Ascending aorta (tissue), 2 donors: ENCODE results near the gene SLC4A3. TPM values are rescaled to one million over a fixed set of nuclear protein-coding genes. Genes with fewer than 3 reads are reported as not detected.

ENCODE experiments used
- DNase-seq, 2 donors: peaks; one replicate each; pipeline ENCODE4 v3.0.0-alpha.2; 2019; ENCODE audit warnings: low spot score in 2 of 2
- H3K27ac ChIP-seq, 2 donors: fragments of 200-600 bp; sonication (generic); one replicate each; pipeline ENCODE4 v1.5.1; 2016 to 2017; ENCODE audit warnings: mild to moderate bottlenecking in 1 of 2
- H3K27me3 ChIP-seq: fragments of 200-600 bp; sonication (generic); one replicate; pipeline ENCODE4 v1.5.1; 2017
- H3K36me3 ChIP-seq, 2 donors: fragments of 200-600 bp; sonication (generic); one replicate each; pipeline ENCODE4 v1.5.1; 2016
- H3K4me1 ChIP-seq, 2 donors: fragments of 200-600 bp; sonication (generic); one replicate each; pipeline ENCODE4 v1.5.1; 2016 to 2017; ENCODE audit warnings: mild to moderate bottlenecking in 1 of 2
- H3K4me3 ChIP-seq, 2 donors: fragments of 200-600 bp; sonication (generic); one replicate each; pipeline ENCODE4 v1.5.1; 2016 to 2017; ENCODE audit warnings: mild to moderate bottlenecking in 1 of 2
- H3K9me3 ChIP-seq, 2 donors: fragments of 200-600 bp; sonication (generic); one replicate each; pipeline ENCODE4 v1.5.1; 2016
- intact Hi-C: fragments of 100-400 bp; cut with DNase I; formaldehyde crosslinking; loops from one replicate; pipeline ENCODE4 v1.15.1; 2023
- total RNA-seq: library from RNA; depleted of rRNA; stranded (reverse); fragments of >200 nt; gene quantifications from one replicate; pipeline ENCODE4 v1.1.0, GENCODE V29; 2016
- TF ChIP-seq, protein P1 (sequence below), 3 experiments: fragments of 200-600 bp in 2 of 3; fragments of 450-650 bp in 1 of 3; sonication (generic) in 2 of 3; IDR thresholded peaks; one replicate each; pipeline ENCODE4 v1.5.1; 2016 to 2019; ENCODE audit warnings: antibody characterized with exemption in 3 of 3, mild to moderate bottlenecking in 1 of 3, moderate library complexity in 1 of 3

Gene SLC4A3, protein sequence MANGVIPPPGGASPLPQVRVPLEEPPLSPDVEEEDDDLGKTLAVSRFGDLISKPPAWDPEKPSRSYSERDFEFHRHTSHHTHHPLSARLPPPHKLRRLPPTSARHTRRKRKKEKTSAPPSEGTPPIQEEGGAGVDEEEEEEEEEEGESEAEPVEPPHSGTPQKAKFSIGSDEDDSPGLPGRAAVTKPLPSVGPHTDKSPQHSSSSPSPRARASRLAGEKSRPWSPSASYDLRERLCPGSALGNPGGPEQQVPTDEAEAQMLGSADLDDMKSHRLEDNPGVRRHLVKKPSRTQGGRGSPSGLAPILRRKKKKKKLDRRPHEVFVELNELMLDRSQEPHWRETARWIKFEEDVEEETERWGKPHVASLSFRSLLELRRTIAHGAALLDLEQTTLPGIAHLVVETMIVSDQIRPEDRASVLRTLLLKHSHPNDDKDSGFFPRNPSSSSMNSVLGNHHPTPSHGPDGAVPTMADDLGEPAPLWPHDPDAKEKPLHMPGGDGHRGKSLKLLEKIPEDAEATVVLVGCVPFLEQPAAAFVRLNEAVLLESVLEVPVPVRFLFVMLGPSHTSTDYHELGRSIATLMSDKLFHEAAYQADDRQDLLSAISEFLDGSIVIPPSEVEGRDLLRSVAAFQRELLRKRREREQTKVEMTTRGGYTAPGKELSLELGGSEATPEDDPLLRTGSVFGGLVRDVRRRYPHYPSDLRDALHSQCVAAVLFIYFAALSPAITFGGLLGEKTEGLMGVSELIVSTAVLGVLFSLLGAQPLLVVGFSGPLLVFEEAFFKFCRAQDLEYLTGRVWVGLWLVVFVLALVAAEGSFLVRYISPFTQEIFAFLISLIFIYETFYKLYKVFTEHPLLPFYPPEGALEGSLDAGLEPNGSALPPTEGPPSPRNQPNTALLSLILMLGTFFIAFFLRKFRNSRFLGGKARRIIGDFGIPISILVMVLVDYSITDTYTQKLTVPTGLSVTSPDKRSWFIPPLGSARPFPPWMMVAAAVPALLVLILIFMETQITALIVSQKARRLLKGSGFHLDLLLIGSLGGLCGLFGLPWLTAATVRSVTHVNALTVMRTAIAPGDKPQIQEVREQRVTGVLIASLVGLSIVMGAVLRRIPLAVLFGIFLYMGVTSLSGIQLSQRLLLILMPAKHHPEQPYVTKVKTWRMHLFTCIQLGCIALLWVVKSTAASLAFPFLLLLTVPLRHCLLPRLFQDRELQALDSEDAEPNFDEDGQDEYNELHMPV
- 1.8 TPM for total RNA-seq

DNA sequence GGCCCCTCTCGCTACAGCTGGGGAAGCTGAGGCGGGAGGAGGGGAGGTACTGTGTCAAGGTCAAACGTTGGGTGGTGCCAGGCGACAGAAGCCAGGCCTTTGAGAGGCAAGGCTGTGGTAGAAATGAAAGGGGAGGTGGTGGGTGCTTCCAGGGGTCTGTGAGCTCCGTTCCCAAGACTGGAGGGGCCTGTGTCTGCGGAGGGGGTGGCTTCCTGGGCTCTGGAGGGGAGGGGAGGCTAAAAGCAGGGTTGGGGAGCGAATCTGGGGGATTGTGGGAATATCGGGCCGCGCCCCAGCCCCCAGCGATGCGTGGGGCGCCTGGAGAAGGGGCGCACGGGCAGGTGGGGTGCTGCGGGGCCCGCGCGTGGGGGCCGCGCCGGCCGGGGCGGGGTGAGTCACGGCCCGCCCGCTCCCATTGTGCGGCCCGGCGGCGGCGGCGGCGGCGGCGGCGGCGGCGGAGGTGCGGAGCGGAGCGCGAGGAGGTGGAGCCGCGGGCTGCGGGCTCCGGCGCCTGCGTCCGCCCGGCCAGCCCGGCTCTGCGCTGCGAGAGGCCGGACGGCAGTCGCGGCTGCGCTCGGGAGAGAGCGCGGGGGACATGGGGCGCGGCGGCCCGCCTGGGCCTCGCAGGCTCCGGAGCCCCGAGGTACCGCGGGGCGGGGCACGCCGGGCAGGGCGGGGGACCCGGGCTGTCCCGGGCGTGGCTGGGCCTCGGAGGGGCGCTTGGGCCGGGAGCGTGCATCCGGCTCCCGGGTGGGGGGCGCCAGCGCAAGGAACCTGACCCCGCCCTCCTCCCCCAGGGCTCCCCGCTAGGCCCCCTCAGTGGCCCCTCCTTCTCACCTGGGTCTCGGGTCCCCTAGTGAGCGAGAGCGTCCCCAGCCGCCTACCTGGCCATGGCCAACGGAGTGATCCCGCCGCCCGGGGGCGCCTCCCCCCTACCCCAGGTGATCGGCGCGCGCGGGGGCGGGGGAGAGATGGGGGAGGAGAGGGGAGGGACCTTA is at the start of gene SLC4A3:
SLC4A3 (plus strand) TSS at position 528 of the 998 bp plus-strand sequence; CDS start at position 891, 363 bp downstream.
- Histone ChIP-seq H3K4me1 (peaks cover 0 to 3% of the 10 kb centered on the region in 2 donors), H3K9me3 (no peaks in the 10 kb centered on the region), H3K27ac (no peak within 1 kb of the TSS), H3K27me3 (no peaks in the 10 kb centered on the region), H3K4me3 (peak within 1 kb of the TSS; percentile 64 to 67), H3K36me3 (no peaks in the 10 kb centered on the region)
- intact Hi-C loops = no loop called here
- TF ChIP-seq, protein P1, sequence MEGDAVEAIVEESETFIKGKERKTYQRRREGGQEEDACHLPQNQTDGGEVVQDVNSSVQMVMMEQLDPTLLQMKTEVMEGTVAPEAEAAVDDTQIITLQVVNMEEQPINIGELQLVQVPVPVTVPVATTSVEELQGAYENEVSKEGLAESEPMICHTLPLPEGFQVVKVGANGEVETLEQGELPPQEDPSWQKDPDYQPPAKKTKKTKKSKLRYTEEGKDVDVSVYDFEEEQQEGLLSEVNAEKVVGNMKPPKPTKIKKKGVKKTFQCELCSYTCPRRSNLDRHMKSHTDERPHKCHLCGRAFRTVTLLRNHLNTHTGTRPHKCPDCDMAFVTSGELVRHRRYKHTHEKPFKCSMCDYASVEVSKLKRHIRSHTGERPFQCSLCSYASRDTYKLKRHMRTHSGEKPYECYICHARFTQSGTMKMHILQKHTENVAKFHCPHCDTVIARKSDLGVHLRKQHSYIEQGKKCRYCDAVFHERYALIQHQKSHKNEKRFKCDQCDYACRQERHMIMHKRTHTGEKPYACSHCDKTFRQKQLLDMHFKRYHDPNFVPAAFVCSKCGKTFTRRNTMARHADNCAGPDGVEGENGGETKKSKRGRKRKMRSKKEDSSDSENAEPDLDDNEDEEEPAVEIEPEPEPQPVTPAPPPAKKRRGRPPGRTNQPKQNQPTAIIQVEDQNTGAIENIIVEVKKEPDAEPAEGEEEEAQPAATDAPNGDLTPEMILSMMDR (IDR thresholded peaks at IDR 0.05) = no peak
- DNase-seq = peak in 1 of 2 donors; percentile 61

DNA sequence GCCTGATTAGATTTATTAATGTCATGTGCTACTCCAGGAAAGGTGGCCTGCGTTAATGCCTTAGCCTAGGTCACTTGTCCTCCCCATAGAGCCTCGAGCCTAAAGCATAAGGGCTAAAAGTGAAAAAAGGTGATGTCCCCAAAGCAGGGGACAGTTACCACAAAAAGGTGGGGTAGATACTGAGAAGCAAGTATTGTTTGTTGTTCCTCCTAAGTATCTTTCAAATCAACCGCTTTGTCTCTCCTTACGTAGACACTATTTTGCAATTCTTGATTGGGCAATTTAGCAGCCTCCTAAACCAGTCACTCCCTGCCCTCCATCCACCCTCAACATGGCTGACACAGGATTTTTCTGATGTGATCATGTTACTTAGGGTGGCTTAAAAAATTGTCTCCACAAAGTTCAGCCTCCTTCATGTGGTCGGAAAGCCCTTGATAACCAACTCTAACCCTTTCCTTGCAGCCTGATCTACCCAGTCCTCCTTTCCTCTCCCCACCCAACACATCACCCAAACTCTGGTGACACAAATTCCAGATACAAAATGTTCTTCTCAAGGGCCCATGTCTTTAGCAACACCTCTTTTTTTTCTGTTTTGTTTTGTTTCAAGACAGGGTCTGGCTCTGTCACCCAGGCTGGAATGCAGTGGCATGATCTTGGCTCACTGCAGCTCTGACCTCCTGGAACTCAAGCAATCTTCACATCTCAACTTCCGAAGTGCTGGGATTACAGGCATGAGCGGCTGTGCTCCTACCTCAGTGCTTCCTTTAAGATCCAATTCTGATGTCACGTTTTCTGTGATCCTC is 48.4 kb upstream of the SLC4A3 start:
- intact Hi-C loops = no loop called here
- no peak for DNase-seq
- Histone ChIP-seq H3K9me3 (no peaks in the 10 kb centered on the region), H3K36me3 (no peaks in the 10 kb centered on the region), H3K4me1 (no peaks in the 10 kb centered on the region), H3K27me3 (no peaks in the 10 kb centered on the region), H3K4me3 (no peak overlapping the region), H3K27ac (no peak overlapping the region)
- TF ChIP-seq, protein P1 (IDR thresholded peaks at IDR 0.05) = no peak

DNA sequence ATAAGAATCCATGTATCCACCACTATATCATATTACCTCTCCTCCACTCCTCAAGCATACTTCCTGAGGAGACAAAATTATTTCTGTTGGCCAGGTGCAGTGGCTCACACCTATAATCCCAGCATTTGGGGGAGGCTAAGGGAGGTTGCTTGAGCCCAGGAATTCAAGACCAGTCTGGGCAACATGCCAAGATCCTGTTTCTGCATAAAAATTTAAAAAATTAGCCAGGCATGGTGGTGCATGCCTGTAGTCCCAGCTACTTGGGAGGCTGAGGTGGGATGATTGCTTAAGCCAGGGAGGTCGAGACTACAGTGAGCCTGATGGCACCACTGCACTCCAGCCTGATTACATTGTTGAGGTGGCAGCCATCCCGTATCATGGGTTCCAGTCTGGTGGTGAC is 46.1 kb upstream of the SLC4A3 start:
- Histone ChIP-seq H3K27me3 (no peaks in the 10 kb centered on the region), H3K27ac (no peak overlapping the region), H3K9me3 (no peaks in the 10 kb centered on the region), H3K36me3 (no peaks in the 10 kb centered on the region), H3K4me3 (no peak overlapping the region), H3K4me1 (no peaks in the 10 kb centered on the region)
- TF ChIP-seq, protein P1 (IDR thresholded peaks at IDR 0.05) = no peak
- intact Hi-C loops = no loop called here
- DNase-seq = no peak

DNA sequence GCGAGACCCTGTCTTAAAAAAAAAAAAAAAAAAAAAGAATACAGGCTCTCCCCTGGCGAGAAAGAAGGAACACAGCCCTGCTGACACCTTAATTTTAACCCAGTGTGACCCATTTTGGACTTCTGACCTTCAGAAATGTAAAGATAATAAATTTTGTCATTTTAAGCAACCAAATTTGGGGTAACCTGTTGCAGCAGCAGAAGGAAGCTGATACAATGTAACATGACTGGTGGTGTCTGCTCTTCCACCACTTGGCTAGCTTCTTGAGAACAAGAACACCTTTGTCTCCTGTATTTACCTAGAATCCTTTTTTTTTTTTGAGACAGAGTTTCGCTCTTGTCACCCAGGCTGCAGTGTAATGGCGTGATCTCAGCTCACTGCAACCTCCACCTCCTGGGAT is 36.3 kb upstream of the SLC4A3 start:
- Histone ChIP-seq H3K9me3 (no peaks in the 10 kb centered on the region), H3K27ac (no peak overlapping the region), H3K4me3 (no peak overlapping the region), H3K4me1 (no peaks in the 10 kb centered on the region), H3K27me3 (no peaks in the 10 kb centered on the region), H3K36me3 (no peaks in the 10 kb centered on the region)
- intact Hi-C loops = no loop called here
- DNase-seq = no peak
- TF ChIP-seq, protein P1 (IDR thresholded peaks at IDR 0.05) = no peak
